KMS-11 (cell line): ENCODE measurements around the gene MAPK11.

Experiments used
- H2AFZ ChIP-seq: fragments of 200-600 bp; sonication (generic); 2 replicates; pipeline ENCODE4 v1.6.1; 2016; ENCODE audit warnings: antibody characterized with exemption, mixed run types, low read depth
- H3K27ac ChIP-seq: fragments of 200-600 bp; sonication (generic); 2 replicates; pipeline ENCODE4 v1.6.1; 2016; ENCODE audit warnings: mild to moderate bottlenecking, mixed run types
- H3K27me3 ChIP-seq: fragments of 200-600 bp; sonication (generic); 2 replicates; pipeline ENCODE4 v1.6.1; 2017; ENCODE audit warnings: mild to moderate bottlenecking, low read depth, mixed run types, moderate library complexity; ENCODE audit not compliant: insufficient read depth
- H3K36me3 ChIP-seq: fragments of 200-600 bp; sonication (generic); 2 replicates; pipeline ENCODE4 v1.6.1; 2017; ENCODE audit warnings: mild to moderate bottlenecking, mixed run types; ENCODE audit not compliant: insufficient read depth
- H3K4me1 ChIP-seq: fragments of 200-600 bp; sonication (generic); 2 replicates; pipeline ENCODE4 v1.6.1; 2016; ENCODE audit warnings: mild to moderate bottlenecking, low read depth, mixed run types; ENCODE audit not compliant: poor library complexity, severe bottlenecking
- H3K4me2 ChIP-seq: fragments of 200-600 bp; sonication (generic); 2 replicates; pipeline ENCODE4 v1.7.0; 2016; ENCODE audit warnings: mild to moderate bottlenecking, mixed run types
- H3K4me3 ChIP-seq: fragments of 200-600 bp; sonication (generic); IDR thresholded peaks from 2 replicates; pipeline ENCODE4 v1.6.1; 2017; ENCODE audit warnings: low read depth, low read length, mixed read lengths; ENCODE audit not compliant: insufficient read depth
- H3K79me2 ChIP-seq: fragments of 200-600 bp; sonication (generic); 2 replicates; pipeline ENCODE4 v1.6.1; 2016; ENCODE audit warnings: low read depth, mixed run types; ENCODE audit not compliant: insufficient read depth
- H3K9ac ChIP-seq: fragments of 200-600 bp; sonication (generic); 2 replicates; pipeline ENCODE4 v1.6.1; 2016; ENCODE audit warnings: mild to moderate bottlenecking, mixed run types
- H4K20me1 ChIP-seq: fragments of 200-600 bp; sonication (generic); 2 replicates; pipeline ENCODE4 v1.6.1; 2016; ENCODE audit warnings: mild to moderate bottlenecking, mixed run types; ENCODE audit not compliant: insufficient read depth
- TF ChIP-seq, protein P1 (sequence below): fragments of 200-600 bp; sonication (generic); conservative IDR thresholded peaks from 2 replicates; pipeline ENCODE4 v1.6.1; 2017; ENCODE audit warnings: low read depth, mild to moderate bottlenecking, antibody characterized with exemption, low read length, moderate library complexity, mixed read lengths

MAPK11 gene

DNA sequence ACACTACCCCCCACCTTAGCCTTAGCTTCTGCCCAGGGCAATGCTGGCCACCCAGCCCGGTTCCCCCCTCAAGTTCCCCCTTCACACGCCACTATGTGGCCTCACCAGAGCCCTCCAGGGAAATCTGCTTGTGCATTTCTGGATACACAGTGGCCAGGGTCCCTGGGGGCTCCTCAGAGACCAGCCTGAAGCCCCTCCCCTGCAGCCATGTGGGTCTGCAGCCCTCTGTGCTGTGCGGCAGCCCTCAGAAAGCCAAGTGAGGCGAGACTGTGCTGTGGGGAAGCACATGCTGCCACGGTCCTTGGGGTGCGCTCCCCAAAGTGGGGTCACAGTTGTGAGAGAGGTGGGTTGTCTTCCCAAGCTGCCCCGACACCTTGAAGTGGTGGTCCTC is 39.4 kb upstream of the MAPK11 start:
- Histone ChIP-seq H3K4me3 (no peak overlapping the region), H3K36me3 (no peaks in the 10 kb centered on the region), H4K20me1 (no peaks in the 10 kb centered on the region), H3K27me3 (no peaks in the 10 kb centered on the region), H3K9ac (no peak overlapping the region), H2AFZ (no peak overlapping the region), H3K4me1 (peaks cover 7% of the 10 kb centered on the region), H3K4me2 (no peak overlapping the region), H3K27ac (no peak overlapping the region), H3K79me2 (no peaks in the 10 kb centered on the region)
- TF ChIP-seq, protein P1, sequence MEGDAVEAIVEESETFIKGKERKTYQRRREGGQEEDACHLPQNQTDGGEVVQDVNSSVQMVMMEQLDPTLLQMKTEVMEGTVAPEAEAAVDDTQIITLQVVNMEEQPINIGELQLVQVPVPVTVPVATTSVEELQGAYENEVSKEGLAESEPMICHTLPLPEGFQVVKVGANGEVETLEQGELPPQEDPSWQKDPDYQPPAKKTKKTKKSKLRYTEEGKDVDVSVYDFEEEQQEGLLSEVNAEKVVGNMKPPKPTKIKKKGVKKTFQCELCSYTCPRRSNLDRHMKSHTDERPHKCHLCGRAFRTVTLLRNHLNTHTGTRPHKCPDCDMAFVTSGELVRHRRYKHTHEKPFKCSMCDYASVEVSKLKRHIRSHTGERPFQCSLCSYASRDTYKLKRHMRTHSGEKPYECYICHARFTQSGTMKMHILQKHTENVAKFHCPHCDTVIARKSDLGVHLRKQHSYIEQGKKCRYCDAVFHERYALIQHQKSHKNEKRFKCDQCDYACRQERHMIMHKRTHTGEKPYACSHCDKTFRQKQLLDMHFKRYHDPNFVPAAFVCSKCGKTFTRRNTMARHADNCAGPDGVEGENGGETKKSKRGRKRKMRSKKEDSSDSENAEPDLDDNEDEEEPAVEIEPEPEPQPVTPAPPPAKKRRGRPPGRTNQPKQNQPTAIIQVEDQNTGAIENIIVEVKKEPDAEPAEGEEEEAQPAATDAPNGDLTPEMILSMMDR: no peak

DNA sequence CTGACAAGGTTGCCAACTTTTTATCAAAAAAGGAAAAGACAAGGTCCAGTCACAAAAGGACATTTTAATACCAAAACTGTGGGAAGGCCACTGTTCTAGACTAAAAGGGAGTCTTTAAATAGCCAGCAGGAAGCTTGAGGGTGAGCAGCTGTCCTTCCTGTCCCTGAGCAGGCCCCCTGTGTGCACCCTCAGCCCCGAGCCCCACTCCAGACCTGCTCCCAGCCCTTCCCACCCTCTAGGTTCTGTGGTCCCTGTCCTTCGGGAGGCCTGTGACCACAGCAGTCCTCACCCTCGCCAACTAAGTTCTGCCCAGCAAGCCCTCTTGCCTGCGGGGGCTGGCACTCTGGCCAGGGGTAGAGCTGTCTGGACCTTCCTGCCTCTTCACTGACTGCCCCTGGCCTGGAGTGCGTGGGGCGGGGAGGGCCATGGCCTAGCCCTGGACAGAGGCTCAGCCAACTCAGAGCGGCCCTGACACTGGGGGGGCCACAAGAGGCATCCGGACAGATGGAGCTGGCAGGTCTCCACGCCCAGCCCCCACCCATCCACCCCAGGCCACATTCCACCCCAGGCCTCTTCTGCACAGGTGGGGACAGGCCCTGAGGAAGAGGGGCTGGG is 38.9 kb upstream of the MAPK11 start:
- Histone ChIP-seq H3K79me2 (no peaks in the 10 kb centered on the region), H3K27me3 (no peaks in the 10 kb centered on the region), H3K36me3 (no peaks in the 10 kb centered on the region), H3K4me1 (peaks cover 4% of the 10 kb centered on the region), H3K4me3 (no peak overlapping the region), H3K9ac (no peak overlapping the region), H3K27ac (no peak overlapping the region), H4K20me1 (no peaks in the 10 kb centered on the region), H2AFZ (no peak overlapping the region), H3K4me2 (no peak overlapping the region)
- TF ChIP-seq, protein P1: no peak

DNA sequence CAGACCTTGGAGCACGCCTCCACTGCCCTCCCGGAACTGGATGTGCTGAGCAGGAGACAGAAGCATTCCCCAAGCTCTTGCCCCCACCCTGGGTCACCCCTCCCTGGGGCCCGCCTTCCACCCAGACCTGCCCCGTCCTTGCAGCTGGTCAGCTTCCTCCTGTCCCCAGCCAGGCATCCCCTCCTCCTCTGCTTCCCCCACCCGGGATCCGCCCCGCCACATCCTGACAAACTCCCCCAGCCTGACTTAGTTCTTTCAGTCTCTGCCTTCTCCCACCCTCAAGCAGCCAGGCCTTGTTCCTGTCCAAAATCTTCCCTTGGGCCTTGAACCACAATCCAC is 38.4 kb upstream of the MAPK11 start:
- TF ChIP-seq, protein P1: no peak
- Histone ChIP-seq H2AFZ (no peak overlapping the region), H3K9ac (no peak overlapping the region)

DNA sequence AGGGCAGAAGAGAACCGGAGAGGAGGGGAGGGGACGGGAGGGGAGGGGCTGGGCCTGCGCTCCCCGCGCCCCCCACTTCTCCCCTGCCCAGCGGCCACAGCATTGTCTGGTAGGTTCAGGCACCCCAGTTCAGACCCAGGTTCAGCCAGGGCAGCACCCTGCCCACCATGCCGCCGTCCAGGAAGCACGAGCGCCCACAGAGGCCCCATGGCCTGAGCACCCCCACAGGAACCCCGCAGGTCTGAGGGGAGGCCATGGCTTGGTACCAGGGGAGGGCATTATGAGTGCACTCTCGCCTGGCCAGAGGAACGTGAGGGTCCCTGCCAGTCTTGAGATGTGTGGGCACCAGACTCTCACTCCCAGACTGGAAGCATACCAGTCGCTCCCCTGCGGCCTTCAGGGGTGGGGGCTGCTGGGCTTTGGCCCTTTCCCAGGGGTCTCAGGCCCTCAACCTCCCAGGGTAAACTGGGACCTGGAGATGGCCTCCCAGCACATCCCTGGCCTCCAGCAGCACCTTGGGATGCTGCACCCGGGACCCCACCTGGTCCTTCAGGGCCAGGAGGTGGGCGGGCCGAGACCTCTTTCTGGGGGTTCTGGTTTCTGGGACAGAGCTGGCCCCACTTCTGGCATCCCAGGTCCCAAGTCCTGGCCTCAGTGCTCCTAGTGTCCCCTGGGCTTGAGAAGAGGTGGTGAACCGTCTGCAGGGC is 37.9 kb upstream of the MAPK11 start:
- no peak overlapping the region for H3K4me2 ChIP-seq
- H3K36me3 ChIP-seq: no peaks in the 10 kb centered on the region
- H3K79me2 ChIP-seq: no peaks in the 10 kb centered on the region
- no peaks in the 10 kb centered on the region for H3K27me3 ChIP-seq
- H2AFZ ChIP-seq: no peak overlapping the region
- H3K4me1 ChIP-seq: peaks cover 4% of the 10 kb centered on the region
- H3K4me3 ChIP-seq: no peak overlapping the region
- TF ChIP-seq, protein P1: no peak
- H3K9ac ChIP-seq: no peak overlapping the region
- H3K27ac ChIP-seq: no peak overlapping the region
- H4K20me1 ChIP-seq: no peaks in the 10 kb centered on the region

More for the DNA sequence above, 38.4 kb upstream of the MAPK11 start:
- H3K27me3 ChIP-seq: no peaks in the 10 kb centered on the region
- H4K20me1 ChIP-seq: no peaks in the 10 kb centered on the region
- H3K36me3 ChIP-seq: no peaks in the 10 kb centered on the region
- H3K4me3 ChIP-seq: no peak overlapping the region
- H3K4me2 ChIP-seq: no peak overlapping the region
- no peak overlapping the region for H3K27ac ChIP-seq
- peaks cover 4% of the 10 kb centered on the region for H3K4me1 ChIP-seq
- H3K79me2 ChIP-seq: no peaks in the 10 kb centered on the region
